IMR-90 (cell line): ENCODE results near the gene ANKRD18B. TPM values are rescaled to one million over a fixed set of nuclear protein-coding genes. Genes with fewer than 3 reads are reported as not detected.

Experiments
- ATAC-seq: fragments of 200-7000 bp; cut with Tn5 transposase; 2 replicates; pipeline ENCODE4 v1.9.1; 2020; ENCODE audit warnings: low read depth, mild to moderate bottlenecking, moderate library complexity
- BruUV-seq: library from RNA; stranded (reverse); fragments of 400-500 nt; replicated peaks from 2 replicates; lab custom pipeline; 2021; lab: Mats Ljungman, UMichigan
- CTCF ChIA-PET: fragments of 300-600 bp; formaldehyde crosslinking; extraction: SDS; loops from one replicate; lab custom pipeline; 2021; ENCODE audit warnings: antibody characterized with exemption; lab: Yijun Ruan, JAX
- POLR2A ChIA-PET: fragments of 300-600 bp; sonication (Branson Sonifier 250); formaldehyde crosslinking; loops from one replicate; lab custom pipeline; 2022; ENCODE audit warnings: antibody characterized with exemption; ENCODE audit not compliant: unreplicated experiment; lab: Charles Lee
- DNase-seq: peaks from one replicate; pipeline ENCODE4 v3.0.0; 2013
- H2AFZ ChIP-seq: replicated peaks from 2 replicates; pipeline ENCODE3; 2013; ENCODE audit warnings: low read length, mild to moderate bottlenecking; ENCODE audit not compliant: poor library complexity
- H2AK5ac ChIP-seq: 2 replicates; pipeline ENCODE4 v1.6.1; 2013; ENCODE audit warnings: low read depth, low read length, inconsistent platforms
- H2AK9ac ChIP-seq: replicated peaks from 2 replicates; pipeline ENCODE3; 2013; ENCODE audit warnings: mild to moderate bottlenecking, low read depth, low read length, moderate library complexity; ENCODE audit not compliant: poor library complexity
- H2BK120ac ChIP-seq: 2 replicates; pipeline ENCODE4 v1.6.1; 2013; ENCODE audit warnings: low read depth, low read length, inconsistent platforms
- H2BK15ac ChIP-seq: 3 replicates; pipeline ENCODE4 v1.6.1; 2013; ENCODE audit warnings: low read depth, low read length, inconsistent platforms
- H2BK20ac ChIP-seq: 2 replicates; pipeline ENCODE4 v1.6.1; 2013; ENCODE audit warnings: low read depth, mild to moderate bottlenecking, inconsistent platforms, low read length, moderate library complexity
- H2BK5ac ChIP-seq: 2 replicates; pipeline ENCODE4 v1.6.1; 2013; ENCODE audit warnings: mild to moderate bottlenecking, low read depth, low read length, inconsistent platforms; ENCODE audit not compliant: poor library complexity, severe bottlenecking
- H3K14ac ChIP-seq: replicated peaks from 2 replicates; pipeline ENCODE4 v1.6.1; 2013; ENCODE audit warnings: low read depth, low read length, inconsistent platforms
- H3K18ac ChIP-seq: 2 replicates; pipeline ENCODE4 v1.6.1; 2013; ENCODE audit warnings: low read depth, low read length, control low read depth
- H3K23ac ChIP-seq: 2 replicates; pipeline ENCODE4 v1.6.1; 2013; ENCODE audit warnings: low read depth, low read length, inconsistent platforms
- H3K27ac ChIP-seq: 2 replicates; pipeline ENCODE4 v1.5.1; 2013; ENCODE audit warnings: mild to moderate bottlenecking, control low read depth, low read length; ENCODE audit not compliant: insufficient read depth
- H3K27me3 ChIP-seq: 2 replicates; pipeline ENCODE4 v1.6.1; 2013; ENCODE audit warnings: low read length; ENCODE audit not compliant: control insufficient read depth, insufficient read depth
- H3K36me3 ChIP-seq: 2 replicates; pipeline ENCODE4 v1.6.1; 2013; ENCODE audit warnings: low read length, mixed read lengths; ENCODE audit not compliant: control insufficient read depth, insufficient read depth
- H3K4ac ChIP-seq: 2 replicates; pipeline ENCODE4 v1.6.1; 2013; ENCODE audit warnings: low read depth, low read length, inconsistent platforms
- H3K4me1 ChIP-seq: 2 replicates; pipeline ENCODE4 v1.6.1; 2013; ENCODE audit warnings: low read length, mixed read lengths; ENCODE audit not compliant: control insufficient read depth, insufficient read depth
- H3K4me2 ChIP-seq: 2 replicates; pipeline ENCODE4 v1.6.1; 2013; ENCODE audit warnings: low read depth, mild to moderate bottlenecking, control low read depth, low read length, moderate library complexity
- H3K4me3 ChIP-seq: 2 replicates; pipeline ENCODE4 v1.5.1; 2013; ENCODE audit warnings: low read depth, mild to moderate bottlenecking, control low read depth, low read length, moderate library complexity; ENCODE audit not compliant: insufficient read depth
- H3K56ac ChIP-seq: 2 replicates; pipeline ENCODE4 v1.6.1; 2013; ENCODE audit warnings: low read length, inconsistent platforms; ENCODE audit not compliant: insufficient read depth; ENCODE audit errors: extremely low read depth
- H3K79me1 ChIP-seq, 2 experiments: 2 replicates each; pipeline ENCODE4 v1.6.1; 2013; ENCODE audit warnings: low read length in 2 of 2, inconsistent platforms in 1 of 2, low read depth in 1 of 2
- H3K9ac ChIP-seq: 2 replicates; pipeline ENCODE4 v1.6.1; 2013; ENCODE audit warnings: low read depth, low read length, control low read depth
- H3K9me1 ChIP-seq: 2 replicates; pipeline ENCODE4 v1.6.1; 2013; ENCODE audit warnings: low read length, inconsistent platforms; ENCODE audit not compliant: insufficient read depth
- H3K9me3 ChIP-seq: 2 replicates; pipeline ENCODE4 v1.6.1; 2013; ENCODE audit warnings: low read length; ENCODE audit not compliant: control insufficient read depth, insufficient read depth
- H4K20me1 ChIP-seq: 2 replicates; pipeline ENCODE4 v1.6.1; 2013; ENCODE audit warnings: low read length, inconsistent platforms; ENCODE audit not compliant: insufficient read depth
- H4K5ac ChIP-seq: 2 replicates; pipeline ENCODE4 v1.6.1; 2013; ENCODE audit warnings: mild to moderate bottlenecking, low read depth, low read length, control low read depth
- H4K8ac ChIP-seq, 2 experiments: 2 replicates each; pipeline ENCODE4 v1.6.1; 2013; ENCODE audit warnings: low read depth in 2 of 2, low read length in 2 of 2, control low read depth in 1 of 2, inconsistent platforms in 1 of 2
- H4K91ac ChIP-seq: 2 replicates; pipeline ENCODE4 v1.6.1; 2013; ENCODE audit warnings: low read depth, low read length, inconsistent platforms; ENCODE audit not compliant: insufficient read depth
- CEBPB ChIP-seq: IDR thresholded peaks from 2 replicates; pipeline ENCODE4 v1.6.1; 2012; ENCODE audit warnings: low read depth, low read length, improper control_type of control experiment
- FOS ChIP-seq: fragments of 150-350 bp; IDR thresholded peaks from 2 replicates; pipeline ENCODE4 v1.6.1; 2016; ENCODE audit warnings: low read depth, low read length
- WGBS, 2 experiments: methylation state at CpG; one replicate each; pipeline versions ENCODE4 v1.1.5 to v1.1.7; 2013; ENCODE audit warnings: missing lambda C conversion rate in 2 of 2; ENCODE audit not compliant: insufficient read length in 1 of 2; ENCODE audit errors: extremely low coverage in 2 of 2; 5-methylcytosine and 5-hydroxymethylcytosine counted together
- dilution Hi-C: fragments of 300-500 bp; cut with HindIII; formaldehyde crosslinking; loops from one replicate; pipeline ENCODE4 v1.14.3; 2018; ENCODE audit warnings: low sequenced_read_pairs; ENCODE audit not compliant: unreplicated experiment
- in situ Hi-C: fragments of 300-500 bp; cut with MboI; formaldehyde crosslinking; loops from 3 replicates; pipeline ENCODE4 v1.14.3; 2019; ENCODE audit warnings: low sequenced_read_pairs, inconsistent platforms, mixed read lengths
- intact Hi-C: fragments of 100-400 bp; cut with micrococcal nuclease; formaldehyde crosslinking; loops from 2 replicates; pipeline ENCODE4 v1.10.0; 2022
- polyA plus RNA-seq, 3 experiments: library from polyadenylated mRNA; depleted of rRNA; stranded (reverse); fragments of >200 nt; gene quantifications; 2 replicates each; pipeline ENCODE4 v1.2.3, GENCODE V29; 2012; ENCODE audit warnings: low replicate concordance in 1 of 3
- total RNA-seq: library from RNA; depleted of rRNA; stranded (reverse); fragments of >200 nt; gene quantifications from 2 replicates; pipeline ENCODE4 v1.2.3, GENCODE V29; 2012
- TF ChIP-seq, protein P1 (sequence below): conservative IDR thresholded peaks from 2 replicates; pipeline ENCODE4 v1.5.1; 2012; ENCODE audit warnings: mild to moderate bottlenecking, low read depth, low read length, improper control_type of control experiment

ANKRD18B gene
- total and polyA plus RNA-seq, 2 of the 4 experiments (the other 2 are of a cell fraction): 7.1 to 13.4 TPM

GRCh38 chr9:33476503-33476902 lies 47.5 kb upstream of the ANKRD18B start:
- no peak overlapping the region for H2BK5ac ChIP-seq
- H4K91ac ChIP-seq: no peak overlapping the region
- no peak overlapping the region for H3K4ac ChIP-seq
- H3K4me2 ChIP-seq: no peak overlapping the region
- no peak overlapping the region for H4K8ac ChIP-seq
- TF ChIP-seq, protein P1, sequence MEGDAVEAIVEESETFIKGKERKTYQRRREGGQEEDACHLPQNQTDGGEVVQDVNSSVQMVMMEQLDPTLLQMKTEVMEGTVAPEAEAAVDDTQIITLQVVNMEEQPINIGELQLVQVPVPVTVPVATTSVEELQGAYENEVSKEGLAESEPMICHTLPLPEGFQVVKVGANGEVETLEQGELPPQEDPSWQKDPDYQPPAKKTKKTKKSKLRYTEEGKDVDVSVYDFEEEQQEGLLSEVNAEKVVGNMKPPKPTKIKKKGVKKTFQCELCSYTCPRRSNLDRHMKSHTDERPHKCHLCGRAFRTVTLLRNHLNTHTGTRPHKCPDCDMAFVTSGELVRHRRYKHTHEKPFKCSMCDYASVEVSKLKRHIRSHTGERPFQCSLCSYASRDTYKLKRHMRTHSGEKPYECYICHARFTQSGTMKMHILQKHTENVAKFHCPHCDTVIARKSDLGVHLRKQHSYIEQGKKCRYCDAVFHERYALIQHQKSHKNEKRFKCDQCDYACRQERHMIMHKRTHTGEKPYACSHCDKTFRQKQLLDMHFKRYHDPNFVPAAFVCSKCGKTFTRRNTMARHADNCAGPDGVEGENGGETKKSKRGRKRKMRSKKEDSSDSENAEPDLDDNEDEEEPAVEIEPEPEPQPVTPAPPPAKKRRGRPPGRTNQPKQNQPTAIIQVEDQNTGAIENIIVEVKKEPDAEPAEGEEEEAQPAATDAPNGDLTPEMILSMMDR: no peak
- no peak for TF ChIP-seq CEBPB
- no peak for TF ChIP-seq FOS
- H3K9me3 ChIP-seq: no peaks in the 10 kb centered on the region
- no peak overlapping the region for H2BK15ac ChIP-seq
- no peak overlapping the region for H3K9ac ChIP-seq
- H2AK9ac ChIP-seq: peak overlapping the region; percentile 72
- H3K14ac ChIP-seq: no peak overlapping the region
- DNase-seq (no peak), ATAC-seq (no peak)
- no peak overlapping the region for H2AFZ ChIP-seq
- no peak overlapping the region for H3K18ac ChIP-seq
- H2BK120ac ChIP-seq: no peak overlapping the region
- H3K4me1 ChIP-seq: peaks cover 3% of the 10 kb centered on the region; the same call in 1 of the 2 replicates
- no peak overlapping the region for H3K23ac ChIP-seq
- H3K27ac ChIP-seq: no peak overlapping the region
- intact Hi-C loops (no loop called here), dilution Hi-C loops (no loop called here), in situ Hi-C loops (no loop called here)
- H2BK20ac ChIP-seq: no peak overlapping the region
- H3K27me3 ChIP-seq: no peaks in the 10 kb centered on the region
- no peak overlapping the region for H3K56ac ChIP-seq
- POLR2A ChIA-PET: interaction anchor here (0.9 kb wide), 1 partner anchor 186 kb away, joined by 21 read pairs; the partner anchor contains the start of gene NFX1
- H3K36me3 ChIP-seq: peaks cover 10% of the 10 kb centered on the region
- no peak overlapping the region for H4K5ac ChIP-seq
- H3K79me1 ChIP-seq: peaks cover 10 to 33% of the 10 kb centered on the region in 2 experiments; a peak in 3 of 4 replicates
- no TSS peak for BruUV-seq
- H3K9me1 ChIP-seq: peaks cover 10% of the 10 kb centered on the region; the same call in 1 of the 2 replicates
- no peak overlapping the region for H2AK5ac ChIP-seq
- H3K4me3 ChIP-seq: no peak overlapping the region
- CTCF ChIA-PET: interaction anchor here (1.8 kb wide), 1 partner anchor 10 kb away, joined by 5 read pairs; no protein-coding TSS in a partner anchor
- WGBS, 2 experiments: 98% methylated on average over 9 of the region's 10 CpGs; no CpG with 5 or more reads in 1 of the 2 experiments
- H4K20me1 ChIP-seq: peaks cover 8% of the 10 kb centered on the region; the same call in 1 of the 2 replicates
